ENCODE data around the gene GAD1. TPM values are rescaled to one million over a fixed set of nuclear protein-coding genes. Genes with fewer than 3 reads are reported as not detected.

Gene GAD1
- total and polyA plus RNA-seq, 2 of the 8 experiments (the other 6 are each of a cell fraction or from before 2014, with no cell fraction given) = 0.65 to 1.0 TPM

- peaks cover 8 to 55% (median 33%) of the 10 kb centered on the region in 4 experiments for H3K4me1 ChIP-seq (replicated peaks in 1 of 4; ENCODE audit: control insufficient read depth in 3 of 4, insufficient read depth in 4 of 4, low read length in 3 of 4)
Observed at GRCh38 chr2:170821531-170822289, 5.0 kb downstream of the GAD1 start.

More at GRCh38 chr2:170821531-170822289, 5.0 kb downstream of the GAD1 start:
- Histone ChIP-seq H3K27me3 (replicated peaks in 1 of 4; ENCODE audit: control insufficient read depth in 3 of 4, extremely low read depth in 1 of 4, insufficient read depth in 3 of 4, low read length in 3 of 4) (peaks cover 69 to 95% (median 90%) of the 10 kb centered on the region in 4 experiments), H3K4ac (replicated peaks; ENCODE audit: insufficient read length, low read depth, low read length) (no peak overlapping the region), H4K91ac (replicated peaks; ENCODE audit: insufficient read length, low read length) (no peak overlapping the region), H3K27ac (ENCODE audit: low read depth, low read length) (no peak overlapping the region), H2BK120ac (replicated peaks; ENCODE audit: low read depth, low read length) (no peak overlapping the region), H3K23ac (ENCODE audit: insufficient read length) (no peak overlapping the region), H2BK12ac (ENCODE audit: low read depth, low read length) (no peak overlapping the region), H2AK5ac (ENCODE audit: low read depth, low read length) (no peak overlapping the region), H4K20me1 (replicated peaks in 1 of 2; ENCODE audit: control insufficient read depth in 1 of 2, insufficient read depth in 2 of 2, low read length in 2 of 2) (peaks cover 0 to 3% of the 10 kb centered on the region in 2 experiments), H3K9me3 (ENCODE audit: insufficient read depth in 2 of 2, low read depth in 1 of 2, low read length in 1 of 2) (no peaks in the 10 kb centered on the region), H3K4me3 (ENCODE audit: extremely low read depth in 1 of 4, insufficient read depth in 2 of 4, low read depth in 3 of 4, low read length in 4 of 4) (peak overlapping the region; percentile 5 to 64 (median 59); a peak in 7 of 8 replicates), H2BK5ac (ENCODE audit: low read depth, low read length) (no peak overlapping the region), H3K18ac (ENCODE audit: extremely low read depth, low read length) (no peak overlapping the region; the same call in 1 of the 2 replicates), H3K36me3 (ENCODE audit: control insufficient read depth in 2 of 4, insufficient read depth in 4 of 4, low read length in 3 of 4) (no peaks in the 10 kb centered on the region; a peak in 1 of 8 replicates), H4K5ac (ENCODE audit: insufficient read length, low read depth, low read length) (no peak overlapping the region), H3K56ac (replicated peaks; ENCODE audit: insufficient read length, low read depth, low read length) (no peak overlapping the region), H2AFZ (ENCODE audit: low read length) (no peak overlapping the region), H3K14ac (ENCODE audit: insufficient read length) (no peak overlapping the region), H4K8ac (ENCODE audit: extremely low read depth, insufficient read depth, low read length) (no peak overlapping the region), H3K4me2 (ENCODE audit: insufficient read depth in 1 of 2, low read depth in 2 of 2, low read length in 2 of 2) (peak overlapping the region; percentile 76 to 99), H2BK15ac (ENCODE audit: low read length) (no peak overlapping the region), H2BK20ac (ENCODE audit: low read length) (no peak overlapping the region), H3K23me2 (ENCODE audit: low read depth, low read length) (peaks cover 28% of the 10 kb centered on the region), H3K79me2 (ENCODE audit: control insufficient read depth in 1 of 2, insufficient read depth in 2 of 2, low read length in 2 of 2) (no peaks in the 10 kb centered on the region), H3K9ac (replicated peaks in 1 of 4; ENCODE audit: extremely low read depth in 1 of 4, low read depth in 3 of 4, low read length in 3 of 4) (no peak overlapping the region), H3K79me1 (ENCODE audit: low read depth, low read length) (no peaks in the 10 kb centered on the region)
- POLR2A ChIA-PET (ENCODE audit: partially characterized antibody) = interaction anchor here (0.6 kb wide), 1 partner anchor 9 kb away, joined by 3 read pairs; no protein-coding TSS in a partner anchor
- FAIRE-seq (no peak), DNase-seq (ENCODE audit: low read depth in 1 of 2, low spot score in 2 of 2) (peak in 1 of 2 experiments; percentile 50)
- CTCF ChIA-PET (ENCODE audit: partially characterized antibody) = interaction anchor here (0.7 to 2.4 kb wide), 11 partner anchors 8 to 497 kb away, joined by 3 to 6 read pairs (median 3); no protein-coding TSS in a partner anchor
- TF ChIP-seq SIN3A (conservative IDR thresholded peaks at IDR 0.05 in 1 of 2, IDR thresholded peaks at IDR 0.05 in 1 of 2; ENCODE audit: low read depth in 1 of 2, low read length in 2 of 2) (no peak), EZH2 (IDR thresholded peaks at IDR 0.05; ENCODE audit: low read depth, low read length, severe bottlenecking) (peak; percentile 54), KDM4A (IDR thresholded peaks at IDR 0.05; ENCODE audit: low read depth, low read length, severe bottlenecking) (no peak), NANOG (IDR thresholded peaks at IDR 0.05; ENCODE audit: insufficient read depth, low read depth, low read length, poor library complexity, severe bottlenecking) (no peak), E2F6 (IDR thresholded peaks at IDR 0.05) (no peak), CBX8 (IDR thresholded peaks at IDR 0.05; ENCODE audit: borderline replicate concordance, low read depth, low read length) (0 out of 2 replicates have a peak, but pooled peaks have one; percentile 4)
- 2% methylated on average over 40 of the region's 40 CpGs; no CpG with 5 or more reads in 1 of the 2 experiments for WGBS, 2 experiments (ENCODE audit: extremely low coverage in 1 of 2, insufficient coverage in 1 of 2, insufficient read length in 1 of 2, insufficient replicate concordance in 2 of 2, low coverage in 1 of 2, low lambda C conversion rate in 2 of 2, missing lambda C conversion rate in 1 of 2)
